Measurements from ENCODE around the gene SLC25A23.

Gene SLC25A23

GRCh38 chr19:6418562-6418932 lies 41.0 kb downstream of the SLC25A23 start:
- H3K9me3 ChIP-seq (ENCODE audit: low read length), result no peaks in the 10 kb centered on the region
- no peak overlapping the region for H3K27ac ChIP-seq (ENCODE audit: low read depth, low read length, poor library complexity, severe bottlenecking)
- no peak overlapping the region for H2AFZ ChIP-seq (ENCODE audit: low read length)
- no peaks in the 10 kb centered on the region for H3K27me3 ChIP-seq (ENCODE audit: insufficient read depth, low read length)
- H3K4me2 ChIP-seq (ENCODE audit: low read length), result no peak overlapping the region
- no peak overlapping the region for H3K4me3 ChIP-seq (ENCODE audit: low read depth, low read length, poor library complexity, severe bottlenecking)
- H3K9ac ChIP-seq (ENCODE audit: low read length), result no peak overlapping the region
- H4K20me1 ChIP-seq (ENCODE audit: insufficient read depth, low read length), result no peaks in the 10 kb centered on the region
- H3K9me2 ChIP-seq (ENCODE audit: low read depth, low read length), result no peaks in the 10 kb centered on the region
- H3K4me1 ChIP-seq (ENCODE audit: insufficient read depth, low read length, severe bottlenecking), result peaks cover 16% of the 10 kb centered on the region
- no peaks in the 10 kb centered on the region for H3F3A ChIP-seq (ENCODE audit: insufficient read depth, low read length)
- H3K36me3 ChIP-seq (ENCODE audit: insufficient read depth, low read length), result peaks cover 95% of the 10 kb centered on the region
- TF ChIP-seq EZH2 (IDR thresholded peaks at IDR 0.05; ENCODE audit: borderline replicate concordance, low read length), result no peak
- TF ChIP-seq, protein P1, sequence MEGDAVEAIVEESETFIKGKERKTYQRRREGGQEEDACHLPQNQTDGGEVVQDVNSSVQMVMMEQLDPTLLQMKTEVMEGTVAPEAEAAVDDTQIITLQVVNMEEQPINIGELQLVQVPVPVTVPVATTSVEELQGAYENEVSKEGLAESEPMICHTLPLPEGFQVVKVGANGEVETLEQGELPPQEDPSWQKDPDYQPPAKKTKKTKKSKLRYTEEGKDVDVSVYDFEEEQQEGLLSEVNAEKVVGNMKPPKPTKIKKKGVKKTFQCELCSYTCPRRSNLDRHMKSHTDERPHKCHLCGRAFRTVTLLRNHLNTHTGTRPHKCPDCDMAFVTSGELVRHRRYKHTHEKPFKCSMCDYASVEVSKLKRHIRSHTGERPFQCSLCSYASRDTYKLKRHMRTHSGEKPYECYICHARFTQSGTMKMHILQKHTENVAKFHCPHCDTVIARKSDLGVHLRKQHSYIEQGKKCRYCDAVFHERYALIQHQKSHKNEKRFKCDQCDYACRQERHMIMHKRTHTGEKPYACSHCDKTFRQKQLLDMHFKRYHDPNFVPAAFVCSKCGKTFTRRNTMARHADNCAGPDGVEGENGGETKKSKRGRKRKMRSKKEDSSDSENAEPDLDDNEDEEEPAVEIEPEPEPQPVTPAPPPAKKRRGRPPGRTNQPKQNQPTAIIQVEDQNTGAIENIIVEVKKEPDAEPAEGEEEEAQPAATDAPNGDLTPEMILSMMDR (IDR thresholded peaks at IDR 0.05; ENCODE audit: low read length), result no peak
- H3K79me2 ChIP-seq (ENCODE audit: insufficient read depth, low read length), result peaks cover 37% of the 10 kb centered on the region

DNA sequence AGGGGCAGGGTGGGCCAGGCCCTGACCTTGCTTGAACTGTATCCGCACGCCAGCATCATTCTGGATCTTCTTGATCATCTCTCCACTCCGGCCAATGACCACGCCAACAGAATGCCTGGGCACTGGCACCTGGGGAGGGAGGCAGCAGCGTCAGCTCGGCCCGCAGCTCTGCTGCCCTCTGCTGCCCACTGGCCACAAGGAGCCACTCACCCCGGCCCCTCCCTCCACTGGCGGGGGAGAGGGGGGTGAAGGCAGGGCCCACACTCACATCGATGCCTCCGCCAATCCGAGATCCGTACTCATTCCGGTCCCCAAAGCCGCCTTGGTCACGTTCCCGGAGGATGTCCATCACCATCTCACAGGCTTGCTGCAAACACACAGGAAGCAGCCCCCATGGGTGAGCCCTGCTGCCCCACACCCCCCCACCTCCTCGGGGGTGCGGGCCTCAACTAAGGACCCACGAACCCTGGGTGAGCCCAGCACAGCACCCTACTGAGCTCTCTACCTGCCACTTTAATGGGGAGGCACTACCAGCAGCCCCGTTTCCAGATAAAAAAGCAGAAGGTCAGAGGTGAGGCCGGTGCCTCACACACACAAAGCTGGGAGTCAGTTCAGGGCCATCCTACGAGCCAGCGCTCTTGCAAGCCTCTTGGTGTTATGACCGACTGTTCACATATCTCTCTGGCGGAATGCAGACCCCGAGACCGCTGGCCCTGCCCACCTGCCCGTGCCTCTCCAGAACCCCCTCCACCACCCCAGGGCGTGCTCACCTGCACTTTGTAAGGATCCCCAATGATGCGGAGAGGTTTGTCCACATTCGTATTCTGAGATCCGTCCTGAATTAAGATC lies 41.7 kb downstream of the SLC25A23 start:
- H3K9ac ChIP-seq (ENCODE audit: low read length), result no peak overlapping the region
- no peaks in the 10 kb centered on the region for H4K20me1 ChIP-seq (ENCODE audit: insufficient read depth, low read length)
- no peak overlapping the region for H3K4me3 ChIP-seq (ENCODE audit: low read depth, low read length, poor library complexity, severe bottlenecking)
- H3K4me2 ChIP-seq (ENCODE audit: low read length), result no peak overlapping the region
- TF ChIP-seq, protein P1 (IDR thresholded peaks at IDR 0.05; ENCODE audit: low read length), result no peak
- TF ChIP-seq EZH2 (IDR thresholded peaks at IDR 0.05; ENCODE audit: borderline replicate concordance, low read length), result no peak
- H3K79me2 ChIP-seq (ENCODE audit: insufficient read depth, low read length), result peaks cover 31% of the 10 kb centered on the region
- no peaks in the 10 kb centered on the region for H3K27me3 ChIP-seq (ENCODE audit: insufficient read depth, low read length)
- H2AFZ ChIP-seq (ENCODE audit: low read length), result no peak overlapping the region
- peaks cover 10% of the 10 kb centered on the region for H3K4me1 ChIP-seq (ENCODE audit: insufficient read depth, low read length, severe bottlenecking)
- H3F3A ChIP-seq (ENCODE audit: insufficient read depth, low read length), result no peaks in the 10 kb centered on the region
- H3K36me3 ChIP-seq (ENCODE audit: insufficient read depth, low read length), result peaks cover 94% of the 10 kb centered on the region
- H3K27ac ChIP-seq (ENCODE audit: low read depth, low read length, poor library complexity, severe bottlenecking), result no peak overlapping the region
- no peaks in the 10 kb centered on the region for H3K9me3 ChIP-seq (ENCODE audit: low read length)
- no peaks in the 10 kb centered on the region for H3K9me2 ChIP-seq (ENCODE audit: low read depth, low read length)

- Histone ChIP-seq H3K27me3 (ENCODE audit: insufficient read depth, low read length) (no peaks in the 10 kb centered on the region), H3K4me1 (ENCODE audit: insufficient read depth, low read length, severe bottlenecking) (no peaks in the 10 kb centered on the region), H3K9me3 (ENCODE audit: low read length) (no peaks in the 10 kb centered on the region), H3K9me2 (ENCODE audit: low read depth, low read length) (no peaks in the 10 kb centered on the region), H3K79me2 (ENCODE audit: insufficient read depth, low read length) (peaks cover 20% of the 10 kb centered on the region), H3K36me3 (ENCODE audit: insufficient read depth, low read length) (peaks cover 84% of the 10 kb centered on the region), H3F3A (ENCODE audit: insufficient read depth, low read length) (no peaks in the 10 kb centered on the region), H3K4me2 (ENCODE audit: low read length) (no peak overlapping the region), H3K9ac (ENCODE audit: low read length) (no peak overlapping the region), H2AFZ (ENCODE audit: low read length) (no peak overlapping the region), H3K4me3 (ENCODE audit: low read depth, low read length, poor library complexity, severe bottlenecking) (no peak overlapping the region), H3K27ac (ENCODE audit: low read depth, low read length, poor library complexity, severe bottlenecking) (no peak overlapping the region), H4K20me1 (ENCODE audit: insufficient read depth, low read length) (no peaks in the 10 kb centered on the region)
- TF ChIP-seq EZH2 (IDR thresholded peaks at IDR 0.05; ENCODE audit: borderline replicate concordance, low read length), result no peak
- TF ChIP-seq, protein P1 (IDR thresholded peaks at IDR 0.05; ENCODE audit: low read length), result no peak
Measured at GRCh38 chr19:6416658-6417405, 42.8 kb downstream of the SLC25A23 start.

All from OCI-LY1 (cell line).